H9 (cell line): ENCODE results near the gene SHC1. TPM values are rescaled to one million over a fixed set of nuclear protein-coding genes. Genes with fewer than 3 reads are reported as not detected.

Experiments used
- DNase-seq: peaks from one replicate; pipeline ENCODE4 v3.0.0-alpha.2; 2017
- H2AFZ ChIP-seq: one replicate; pipeline ENCODE4 v1.6.1; 2013; ENCODE audit warnings: mild to moderate bottlenecking, low read length, control low read depth, moderate library complexity
- H2AK5ac ChIP-seq: 2 replicates; pipeline ENCODE4 v1.6.1; 2013; ENCODE audit warnings: low read length, control low read depth, mixed read lengths; ENCODE audit not compliant: insufficient read length
- H2BK120ac ChIP-seq: one replicate; pipeline ENCODE4 v1.6.1; 2013; ENCODE audit warnings: low read depth, mild to moderate bottlenecking, low read length, control low read depth, inconsistent platforms; ENCODE audit not compliant: poor library complexity, severe bottlenecking
- H2BK12ac ChIP-seq: 2 replicates; pipeline ENCODE4 v1.6.1; 2013; ENCODE audit warnings: low read length, control low read depth, mixed read lengths, low read depth; ENCODE audit not compliant: insufficient read length
- H2BK15ac ChIP-seq: 2 replicates; pipeline ENCODE4 v1.6.1; 2013; ENCODE audit warnings: low read depth, low read length, control low read depth
- H2BK20ac ChIP-seq: one replicate; pipeline ENCODE4 v1.6.1; 2013; ENCODE audit warnings: low read depth, mild to moderate bottlenecking, low read length, control low read depth, inconsistent platforms; ENCODE audit not compliant: poor library complexity, severe bottlenecking
- H2BK5ac ChIP-seq: 2 replicates; pipeline ENCODE4 v1.6.1; 2013; ENCODE audit warnings: low read length, control low read depth, mixed read lengths; ENCODE audit not compliant: insufficient read length
- H3K14ac ChIP-seq: 2 replicates; pipeline ENCODE4 v1.6.1; 2013; ENCODE audit warnings: low read length, control low read depth; ENCODE audit not compliant: insufficient read depth
- H3K18ac ChIP-seq: 2 replicates; pipeline ENCODE4 v1.6.1; 2013; ENCODE audit warnings: low read depth, mild to moderate bottlenecking, mixed read lengths, low read length, control low read depth; ENCODE audit not compliant: insufficient read length
- H3K23ac ChIP-seq: 2 replicates; pipeline ENCODE4 v1.6.1; 2013; ENCODE audit warnings: low read length, control low read depth, mixed read lengths, low read depth; ENCODE audit not compliant: insufficient read length
- H3K23me2 ChIP-seq: 2 replicates; pipeline ENCODE4 v1.6.1; 2013; ENCODE audit warnings: low read depth, mild to moderate bottlenecking, mixed read lengths, low read length, control low read depth; ENCODE audit not compliant: insufficient read length, poor library complexity, severe bottlenecking
- H3K27ac ChIP-seq: 2 replicates; pipeline ENCODE4 v1.5.1; 2013; ENCODE audit warnings: low read length, control low read depth, mixed read lengths, low read depth; ENCODE audit not compliant: insufficient read length
- H3K27me3 ChIP-seq: 2 replicates; pipeline ENCODE4 v1.6.1; 2013; ENCODE audit warnings: low read length, control low read depth, inconsistent platforms; ENCODE audit not compliant: insufficient read depth
- H3K4ac ChIP-seq: 2 replicates; pipeline ENCODE4 v1.6.1; 2013; ENCODE audit warnings: low read depth, mild to moderate bottlenecking, control low read depth, inconsistent platforms, low read length, moderate library complexity
- H3K4me1 ChIP-seq: 2 replicates; pipeline ENCODE4 v1.6.1; 2013; ENCODE audit warnings: low read length, control low read depth, inconsistent platforms; ENCODE audit not compliant: insufficient read depth
- H3K4me2 ChIP-seq: 2 replicates; pipeline ENCODE4 v1.6.1; 2013; ENCODE audit warnings: low read length, control low read depth, mixed read lengths; ENCODE audit not compliant: insufficient read length, insufficient read depth
- H3K56ac ChIP-seq: 2 replicates; pipeline ENCODE4 v1.6.1; 2013; ENCODE audit warnings: low read depth, mild to moderate bottlenecking, mixed read lengths, low read length, control low read depth; ENCODE audit not compliant: insufficient read length
- H3K79me1 ChIP-seq: 2 replicates; pipeline ENCODE4 v1.6.1; 2013; ENCODE audit warnings: low read depth, mild to moderate bottlenecking, moderate library complexity, low read length, control low read depth, inconsistent platforms; ENCODE audit not compliant: insufficient read depth, poor library complexity, severe bottlenecking
- H3K79me2 ChIP-seq: 2 replicates; pipeline ENCODE4 v1.6.1; 2013; ENCODE audit warnings: low read length, control low read depth, inconsistent platforms; ENCODE audit not compliant: insufficient read depth
- H3K9ac ChIP-seq: 2 replicates; pipeline ENCODE4 v1.6.1; 2013; ENCODE audit warnings: low read length, control low read depth, mixed read lengths; ENCODE audit not compliant: insufficient read length; ENCODE audit errors: extremely low read depth
- H3K9me3 ChIP-seq: one replicate; pipeline ENCODE4 v1.6.1; 2013; ENCODE audit warnings: low read depth, low read length, inconsistent platforms; ENCODE audit not compliant: control insufficient read depth
- H3T11ph ChIP-seq: one replicate; pipeline ENCODE4 v1.6.1; 2013; ENCODE audit warnings: mild to moderate bottlenecking, low read length, control low read depth, inconsistent platforms
- H4K20me1 ChIP-seq: one replicate; pipeline ENCODE4 v1.6.1; 2013; ENCODE audit not compliant: control insufficient read depth, insufficient read length, insufficient read depth
- H4K5ac ChIP-seq: 2 replicates; pipeline ENCODE4 v1.6.1; 2013; ENCODE audit warnings: low read depth, mild to moderate bottlenecking, mixed read lengths, low read length, control low read depth; ENCODE audit not compliant: insufficient read length
- H4K8ac ChIP-seq: replicated peaks from 2 replicates; pipeline ENCODE4 v1.6.1; 2013; ENCODE audit warnings: low read length, control low read depth, mixed read lengths, low read depth; ENCODE audit not compliant: insufficient read length
- H4K91ac ChIP-seq: 2 replicates; pipeline ENCODE4 v1.6.1; 2013; ENCODE audit warnings: low read depth, mild to moderate bottlenecking, moderate library complexity, mixed read lengths, low read length, control low read depth; ENCODE audit not compliant: insufficient read length
- H3K27ac Mint-ChIP-seq, 3 experiments: 2 replicates in 2 of 3; 3 replicates in 1 of 3; pipeline ENCODE4 v1.8.0; 2020 to 2021; ENCODE audit warnings: mixed read lengths in 3 of 3, mild to moderate bottlenecking in 1 of 3, moderate library complexity in 1 of 3
- H3K27me3 Mint-ChIP-seq: 2 replicates; pipeline ENCODE4 v1.8.0; 2021; ENCODE audit warnings: low read depth, mild to moderate bottlenecking, moderate library complexity, mixed read lengths
- H3K36me3 Mint-ChIP-seq, 3 experiments: 2 replicates in 2 of 3; 3 replicates in 1 of 3; pipeline ENCODE4 v1.8.0; 2020 to 2021; ENCODE audit warnings: low read depth in 3 of 3, mixed read lengths in 3 of 3; ENCODE audit not compliant: insufficient read depth in 1 of 3
- H3K4me1 Mint-ChIP-seq, 2 experiments: 2 replicates each; pipeline ENCODE4 v1.8.0; 2020; ENCODE audit warnings: mixed read lengths in 2 of 2
- H3K4me3 Mint-ChIP-seq, 2 experiments: 2 replicates in 1 of 2; 3 replicates in 1 of 2; pipeline ENCODE4 v1.8.0; 2020 to 2021; ENCODE audit warnings: mild to moderate bottlenecking in 2 of 2, mixed read lengths in 2 of 2, moderate library complexity in 1 of 2
- H3K9me3 Mint-ChIP-seq, 2 experiments: 2 replicates in 1 of 2; 3 replicates in 1 of 2; pipeline ENCODE4 v1.8.0; 2020; ENCODE audit warnings: mild to moderate bottlenecking in 2 of 2, mixed read lengths in 2 of 2, moderate library complexity in 1 of 2
- WGBS: extraction: QIAGEN DNeasy Blood & Tissue Kit; methylation state at CpG from one replicate; pipeline ENCODE4 v1.1.7; 2013; ENCODE audit warnings: missing lambda C conversion rate, low lambda C conversion rate, mixed read lengths; ENCODE audit not compliant: insufficient read length; ENCODE audit errors: extremely low coverage; 5-methylcytosine and 5-hydroxymethylcytosine counted together
- total RNA-seq: library from RNA; stranded (reverse); gene quantifications from 2 replicates; pipeline ENCODE4 v1.2.1, GENCODE V29; 2021
- TF ChIP-seq, protein P1 (sequence below): fragments of 200-600 bp; sonication (generic); conservative IDR thresholded peaks from 3 replicates; pipeline ENCODE4 v1.8.0; 2021; ENCODE audit warnings: antibody characterized with exemption, mild to moderate bottlenecking

SHC1 gene
- total RNA-seq, 1 experiment from 2014 or later = 168 TPM

GRCh38 chr1:154940213-154940560 lies 30.4 kb downstream of the SHC1 start:
- Histone ChIP-seq H4K8ac (no peak overlapping the region), H3K18ac (no peak overlapping the region), H3K27me3 (no peaks in the 10 kb centered on the region), H2AFZ (no peak overlapping the region), H2BK120ac (no peak overlapping the region), H3K9ac (no peak overlapping the region), H2AK5ac (no peak overlapping the region), H4K20me1 (no peaks in the 10 kb centered on the region), H3K56ac (no peak overlapping the region), H3K27ac (no peak overlapping the region), H2BK12ac (no peak overlapping the region), H2BK15ac (no peak overlapping the region), H3K4me1 (peaks cover 3% of the 10 kb centered on the region), H3K23ac (no peak overlapping the region), H3K79me2 (no peaks in the 10 kb centered on the region), H3K9me3 (no peaks in the 10 kb centered on the region), H2BK5ac (no peak overlapping the region), H3K79me1 (no peaks in the 10 kb centered on the region), H2BK20ac (no peak overlapping the region), H4K91ac (no peak overlapping the region), H4K5ac (no peak overlapping the region), H3K23me2 (peaks cover 11% of the 10 kb centered on the region), H3K14ac (no peak overlapping the region), H3T11ph (no peak overlapping the region), H3K4me2 (no peak overlapping the region), H3K4ac (no peak overlapping the region)
- no CpG with 5 or more reads among the region's 1 CpG for WGBS
- peaks cover 37 to 40% of the 10 kb centered on the region in 2 experiments for H3K4me1 Mint-ChIP-seq
- TF ChIP-seq, protein P1, sequence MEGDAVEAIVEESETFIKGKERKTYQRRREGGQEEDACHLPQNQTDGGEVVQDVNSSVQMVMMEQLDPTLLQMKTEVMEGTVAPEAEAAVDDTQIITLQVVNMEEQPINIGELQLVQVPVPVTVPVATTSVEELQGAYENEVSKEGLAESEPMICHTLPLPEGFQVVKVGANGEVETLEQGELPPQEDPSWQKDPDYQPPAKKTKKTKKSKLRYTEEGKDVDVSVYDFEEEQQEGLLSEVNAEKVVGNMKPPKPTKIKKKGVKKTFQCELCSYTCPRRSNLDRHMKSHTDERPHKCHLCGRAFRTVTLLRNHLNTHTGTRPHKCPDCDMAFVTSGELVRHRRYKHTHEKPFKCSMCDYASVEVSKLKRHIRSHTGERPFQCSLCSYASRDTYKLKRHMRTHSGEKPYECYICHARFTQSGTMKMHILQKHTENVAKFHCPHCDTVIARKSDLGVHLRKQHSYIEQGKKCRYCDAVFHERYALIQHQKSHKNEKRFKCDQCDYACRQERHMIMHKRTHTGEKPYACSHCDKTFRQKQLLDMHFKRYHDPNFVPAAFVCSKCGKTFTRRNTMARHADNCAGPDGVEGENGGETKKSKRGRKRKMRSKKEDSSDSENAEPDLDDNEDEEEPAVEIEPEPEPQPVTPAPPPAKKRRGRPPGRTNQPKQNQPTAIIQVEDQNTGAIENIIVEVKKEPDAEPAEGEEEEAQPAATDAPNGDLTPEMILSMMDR = no peak
- DNase-seq = no peak
- no peaks in the 10 kb centered on the region; a peak in 1 of 7 replicates for H3K36me3 Mint-ChIP-seq
- H3K27ac Mint-ChIP-seq = peak overlapping the region in 1 of 3 experiments; percentile 48; a peak in 1 of 7 replicates
- H3K9me3 Mint-ChIP-seq = no peaks in the 10 kb centered on the region; a peak in 2 of 5 replicates
- no peak overlapping the region; a peak in 1 of 5 replicates for H3K4me3 Mint-ChIP-seq
- no peaks in the 10 kb centered on the region; the same call in 1 of the 2 replicates for H3K27me3 Mint-ChIP-seq
